Measurements from ENCODE around the gene INHBC. TPM values are rescaled to one million over a fixed set of nuclear protein-coding genes. Genes with fewer than 3 reads are reported as not detected.

The INHBC gene
- total and polyA plus RNA-seq, 7 experiments from 2014 or later, result 0.16 TPM; not detected in 6

GRCh38 chr12:57454566-57455373, 20.2 kb downstream of the INHBC start, which contains the start of gene INHBE:
TSS of gene INHBE (plus strand) at chr12:57455307. CDS start at chr12:57455537, 230 bp downstream.
- peaks cover 0 to 2% (median 0%) of the 10 kb centered on the region in 11 donors for H3K9me3 Mint-ChIP-seq
- no peak for ATAC-seq
- Histone ChIP-seq H3K27ac (ENCODE audit: low read depth, low read length) (no peak within 1 kb of the TSS), H3K4me3 (ENCODE audit: low read length) (peak within 1 kb of the TSS; percentile 20), H3K9me3 (ENCODE audit: control insufficient read depth in 2 of 3, low read length in 3 of 3) (no peaks in the 10 kb centered on the region), H3K4me1 (ENCODE audit: control insufficient read depth in 2 of 2, insufficient read depth in 2 of 2, low read length in 2 of 2) (peaks cover 0 to 10% of the 10 kb centered on the region in 2 donors), H3K36me3 (ENCODE audit: control insufficient read depth in 2 of 3, insufficient read depth in 3 of 3, low read length in 3 of 3) (no peaks in the 10 kb centered on the region), H3K27me3 (ENCODE audit: control insufficient read depth in 2 of 2, insufficient read depth in 2 of 2, low read length in 2 of 2) (no peaks in the 10 kb centered on the region)
- no peaks in the 10 kb centered on the region for H3K36me3 Mint-ChIP-seq
- CTCF ChIA-PET, result interaction anchor here (0.6 to 1.5 kb wide), 9 partner anchors 22 to 249 kb away, joined by 3 to 4 read pairs (median 3); partner anchors contain the start of gene B4GALNT1
- peak within 1 kb of the TSS in 5 of 9 donors; percentile 16 to 84 (median 42) for H3K27ac Mint-ChIP-seq
- H3K27me3 Mint-ChIP-seq, result peaks cover 0 to 7% (median 0%) of the 10 kb centered on the region in 5 donors
- no peak for DNase-seq
- intact Hi-C loops (cut with micrococcal nuclease), result loop anchor here (5.0 to 10.0 kb wide), 3 partner anchors 240 to 342 kb away; partner anchors contain the start of genes LRP1 (in 1 of the 2), OS9 (in 1 of the 2) and STAT6 (in 1 of the 2)
- peaks cover 14 to 31% (median 17%) of the 10 kb centered on the region in 7 donors for H3K4me1 Mint-ChIP-seq
- H3K4me3 Mint-ChIP-seq, result peak within 1 kb of the TSS; percentile 3 to 81 (median 73)
- POLR2A ChIA-PET, result interaction anchor here (0.7 to 1.2 kb wide), 4 partner anchors 11 to 94 kb away, joined by 3 read pairs; no protein-coding TSS in a partner anchor

- no peak overlapping the region for H3K27ac ChIP-seq (ENCODE audit: low read depth, low read length)
- CTCF ChIA-PET, result interaction anchor here (0.7 to 1.5 kb wide), 15 partner anchors 11 to 366 kb away, joined by 3 to 5 read pairs (median 3); partner anchors contain the start of gene B4GALNT1
- POLR2A ChIA-PET, result interaction anchor here (0.8 to 1.2 kb wide), 3 partner anchors 10 to 56 kb away, joined by 3 read pairs; no protein-coding TSS in a partner anchor
- peaks cover 4 to 11% of the 10 kb centered on the region in 2 donors for H3K4me1 ChIP-seq (ENCODE audit: control insufficient read depth in 2 of 2, insufficient read depth in 2 of 2, low read length in 2 of 2)
- peak overlapping the region; percentile 3 to 81 (median 73) for H3K4me3 Mint-ChIP-seq
- no peaks in the 10 kb centered on the region for H3K36me3 ChIP-seq (ENCODE audit: control insufficient read depth in 2 of 3, insufficient read depth in 3 of 3, low read length in 3 of 3)
- H3K4me3 ChIP-seq (ENCODE audit: low read length), result peak overlapping the region; percentile 20
- peak overlapping the region in 3 of 9 donors; percentile 42 to 84 (median 42) for H3K27ac Mint-ChIP-seq
- DNase-seq (no peak), ATAC-seq (no peak)
- intact Hi-C loops (cut with micrococcal nuclease), result loop anchor here (1.0 to 10.0 kb wide), 5 partner anchors 148 to 343 kb away; partner anchors contain the start of genes LRP1 (in 1 of the 2), OS9 (in 1 of the 2) and STAT6 (in 1 of the 2)
- no peaks in the 10 kb centered on the region for H3K36me3 Mint-ChIP-seq
- no peaks in the 10 kb centered on the region for H3K9me3 ChIP-seq (ENCODE audit: control insufficient read depth in 2 of 3, low read length in 3 of 3)
- no peaks in the 10 kb centered on the region for H3K27me3 ChIP-seq (ENCODE audit: control insufficient read depth in 2 of 2, insufficient read depth in 2 of 2, low read length in 2 of 2)
- H3K4me1 Mint-ChIP-seq, result peaks cover 19 to 33% (median 23%) of the 10 kb centered on the region in 7 donors
- H3K27me3 Mint-ChIP-seq, result peaks cover 0 to 8% (median 4%) of the 10 kb centered on the region in 5 donors
- peaks cover 0 to 2% (median 0%) of the 10 kb centered on the region in 11 donors for H3K9me3 Mint-ChIP-seq
Measured at GRCh38 chr12:57455374-57456144, 21.0 kb downstream of the INHBC start.

- ChIA-PET POLR2A (no interaction called here), CTCF (interaction anchor here (0.6 to 1.2 kb wide), 14 partner anchors 10 to 367 kb away, joined by 3 to 5 read pairs (median 3); partner anchors contain the start of gene B4GALNT1)
- Mint-ChIP-seq H3K27ac (peak overlapping the region in 5 of 9 donors; percentile 16 to 84 (median 42)), H3K4me1 (peaks cover 24 to 37% (median 27%) of the 10 kb centered on the region in 7 donors), H3K36me3 (no peaks in the 10 kb centered on the region), H3K9me3 (peaks cover 0 to 2% (median 0%) of the 10 kb centered on the region in 11 donors), H3K4me3 (peak overlapping the region; percentile 3 to 81 (median 73)), H3K27me3 (peaks cover 0 to 14% (median 4%) of the 10 kb centered on the region in 5 donors)
- Histone ChIP-seq H3K9me3 (ENCODE audit: control insufficient read depth in 2 of 3, low read length in 3 of 3) (no peaks in the 10 kb centered on the region), H3K36me3 (ENCODE audit: control insufficient read depth in 2 of 3, insufficient read depth in 3 of 3, low read length in 3 of 3) (no peaks in the 10 kb centered on the region), H3K27me3 (ENCODE audit: control insufficient read depth in 2 of 2, insufficient read depth in 2 of 2, low read length in 2 of 2) (no peaks in the 10 kb centered on the region), H3K27ac (ENCODE audit: low read depth, low read length) (no peak overlapping the region), H3K4me3 (ENCODE audit: low read length) (peak overlapping the region; percentile 20), H3K4me1 (ENCODE audit: control insufficient read depth in 2 of 2, insufficient read depth in 2 of 2, low read length in 2 of 2) (peaks cover 11 to 18% of the 10 kb centered on the region in 2 donors)
- ATAC-seq, result peak; percentile 31
- peak in 5 of 9 donors; percentile 39 to 57 (median 53) for DNase-seq
- intact Hi-C loops (cut with micrococcal nuclease), result loop anchor here (1.0 to 10.0 kb wide), 5 partner anchors 149 to 344 kb away; partner anchors contain the start of genes LRP1 (in 1 of the 2), OS9 (in 1 of the 2) and STAT6 (in 1 of the 2)
Measured at GRCh38 chr12:57456145-57456700, 21.6 kb downstream of the INHBC start.

- ChIA-PET CTCF (interaction anchor here (0.6 to 6.5 kb wide), 4 partner anchors 10 to 192 kb away, joined by 3 to 101 read pairs (median 3); partner anchors contain the start of gene ARHGAP9), POLR2A (interaction anchor here (0.6 kb wide), 1 partner anchor 216 kb away, joined by 3 read pairs; no protein-coding TSS in a partner anchor)
- peak overlapping the region in 5 of 9 donors; percentile 9 to 58 (median 42) for H3K27ac Mint-ChIP-seq
Measured at GRCh38 chr12:57456737-57457490, 22.3 kb downstream of the INHBC start.

GRCh38 chr12:57458665-57459054, 24.1 kb downstream of the INHBC start:
- ChIA-PET POLR2A (interaction anchor here (0.6 to 6.9 kb wide), 13 partner anchors 19 to 783 kb away, joined by 3 to 81 read pairs (median 5); partner anchors contain the start of genes ARHGAP9, B4GALNT1 and INHBC), CTCF (interaction anchor here (0.6 to 6.5 kb wide), 23 partner anchors 9 to 334 kb away, joined by 3 to 101 read pairs (median 4); partner anchors contain the start of genes ARHGAP9, B4GALNT1 and DCTN2)
- Histone ChIP-seq H3K36me3 (ENCODE audit: control insufficient read depth in 2 of 3, insufficient read depth in 3 of 3, low read length in 3 of 3) (no peaks in the 10 kb centered on the region), H3K9me3 (ENCODE audit: control insufficient read depth in 2 of 3, low read length in 3 of 3) (no peaks in the 10 kb centered on the region), H3K4me3 (ENCODE audit: low read length) (peak overlapping the region; percentile 97), H3K27me3 (ENCODE audit: control insufficient read depth in 2 of 2, insufficient read depth in 2 of 2, low read length in 2 of 2) (no peaks in the 10 kb centered on the region), H3K4me1 (ENCODE audit: control insufficient read depth in 2 of 2, insufficient read depth in 2 of 2, low read length in 2 of 2) (peaks cover 21 to 35% of the 10 kb centered on the region in 2 donors), H3K27ac (ENCODE audit: low read depth, low read length) (peak overlapping the region; percentile 71)
- H3K27ac Mint-ChIP-seq, result peak overlapping the region; percentile 89 to 98 (median 96)
- DNase-seq (no peak), ATAC-seq (no peak)
- peaks cover 0 to 22% (median 8%) of the 10 kb centered on the region in 5 donors for H3K27me3 Mint-ChIP-seq
- H3K4me1 Mint-ChIP-seq, result peaks cover 37 to 50% (median 41%) of the 10 kb centered on the region in 7 donors
- peak overlapping the region; percentile 78 to 99 (median 96) for H3K4me3 Mint-ChIP-seq
- intact Hi-C loops (cut with micrococcal nuclease), result loop anchor here (1.0 to 10.0 kb wide), 15 partner anchors 19 to 447 kb away; partner anchors contain the start of genes DCTN2 (in 2 of the 2), DDIT3 (in 2 of the 2), R3HDM2 (in 2 of the 2) and B4GALNT1 (in 1 of the 2)
- no peaks in the 10 kb centered on the region for H3K36me3 Mint-ChIP-seq
- peaks cover 0 to 2% (median 0%) of the 10 kb centered on the region in 11 donors for H3K9me3 Mint-ChIP-seq

More at GRCh38 chr12:57456737-57457490, 22.3 kb downstream of the INHBC start:
- peaks cover 0 to 18% (median 6%) of the 10 kb centered on the region in 5 donors for H3K27me3 Mint-ChIP-seq
- DNase-seq (no peak), ATAC-seq (no peak)
- peak overlapping the region in 1 of 10 donors; percentile 25 for H3K4me3 Mint-ChIP-seq
- intact Hi-C loops (cut with micrococcal nuclease), result loop anchor here (1.0 to 10.0 kb wide), 5 partner anchors 150 to 345 kb away; partner anchors contain the start of genes LRP1 (in 1 of the 2), OS9 (in 1 of the 2) and STAT6 (in 1 of the 2)
- no peaks in the 10 kb centered on the region for H3K27me3 ChIP-seq (ENCODE audit: control insufficient read depth in 2 of 2, insufficient read depth in 2 of 2, low read length in 2 of 2)
- H3K27ac ChIP-seq (ENCODE audit: low read depth, low read length), result no peak overlapping the region
- H3K36me3 Mint-ChIP-seq, result no peaks in the 10 kb centered on the region
- no peaks in the 10 kb centered on the region for H3K9me3 ChIP-seq (ENCODE audit: control insufficient read depth in 2 of 3, low read length in 3 of 3)
- H3K4me1 ChIP-seq (ENCODE audit: control insufficient read depth in 2 of 2, insufficient read depth in 2 of 2, low read length in 2 of 2), result peaks cover 14 to 24% of the 10 kb centered on the region in 2 donors
- H3K4me1 Mint-ChIP-seq, result peaks cover 29 to 42% (median 32%) of the 10 kb centered on the region in 7 donors
- H3K36me3 ChIP-seq (ENCODE audit: control insufficient read depth in 2 of 3, insufficient read depth in 3 of 3, low read length in 3 of 3), result no peaks in the 10 kb centered on the region
- H3K9me3 Mint-ChIP-seq, result peaks cover 0 to 2% (median 0%) of the 10 kb centered on the region in 11 donors
- no peak overlapping the region for H3K4me3 ChIP-seq (ENCODE audit: low read length)

Measured in naive thymus-derived CD4-positive, alpha-beta T cell (primary cell).